ENCODE data around the gene METRN. TPM values are rescaled to one million over a fixed set of nuclear protein-coding genes. Genes with fewer than 3 reads are reported as not detected.
A peak's percentile ranks its signal among the peaks of the same experiment; 100 is the strongest.
"Not testable (repeated sequence)": the region's sequence is repeated elsewhere in the genome, so short reads cannot be mapped to it uniquely, and the experiment has no call there.

The METRN gene
- polyA plus RNA-seq, 1 donor (not counting 4 experiments of a cell fraction or from before 2014, with no cell fraction given), result 42.1 TPM

GRCh38 chr16:740764-741505 is 26.0 kb downstream of the METRN start, which contains the start of gene CIAO3:
CIAO3 (minus strand) TSS chr16:740997; CDS start chr16:740985, 12 bp downstream.
- dilution Hi-C loops (cut with MboI; ENCODE audit: extremely low pct_ligation_motif_present, low sequenced_read_pairs), result no loop called here
- peaks cover 17% of the 10 kb centered on the region for H3K4me1 ChIP-seq (ENCODE audit: control insufficient read depth, extremely low read depth, insufficient read depth, low read length)
- peak within 1 kb of the TSS; percentile 63 for H3K27ac ChIP-seq (ENCODE audit: control insufficient read depth, insufficient read depth, low read length)
- no peak for DNase-seq (ENCODE audit: low read depth, low spot score)
- no peaks in the 10 kb centered on the region for H3K9me3 ChIP-seq (ENCODE audit: control insufficient read depth, low read depth, low read length)
- TF ChIP-seq EZH2 (IDR thresholded peaks at IDR 0.05; ENCODE audit: low read length), result no peak
- TF ChIP-seq CTCF (optimal IDR thresholded peaks at IDR 0.05 in 1 of 3, IDR thresholded peaks at IDR 0.05 in 1 of 3, conservative IDR thresholded peaks at IDR 0.05 in 1 of 3; ENCODE audit: extremely low read depth in 1 of 3, insufficient read depth in 2 of 3, low read length in 3 of 3), result peak; percentile 60 to 92 (median 82)
- H3K4me2 ChIP-seq (ENCODE audit: control insufficient read depth, extremely low read depth, insufficient read depth, low read depth, low read length), result peak within 1 kb of the TSS; percentile 89
- peak within 1 kb of the TSS; percentile 76 to 91 (median 88) for H3K4me3 ChIP-seq (ENCODE audit: control insufficient read depth in 2 of 3, extremely low read depth in 1 of 3, insufficient read depth in 2 of 3, low read depth in 1 of 3, low read length in 3 of 3)
- no peaks in the 10 kb centered on the region for H3K27me3 ChIP-seq (ENCODE audit: control insufficient read depth, extremely low read depth, insufficient read depth, low read length)
- no peaks in the 10 kb centered on the region for H4K20me1 ChIP-seq (ENCODE audit: control insufficient read depth, extremely low read depth, insufficient read depth, low read length)
- H3K9me1 ChIP-seq (ENCODE audit: control insufficient read depth, extremely low read depth, insufficient read depth, low read length), result no peaks in the 10 kb centered on the region
- peak within 1 kb of the TSS; percentile 86 for H2AFZ ChIP-seq (ENCODE audit: control insufficient read depth, low read length)
- peak within 1 kb of the TSS; percentile 83 for H3K9ac ChIP-seq (ENCODE audit: control insufficient read depth, extremely low read depth, insufficient read depth, low read length)
- no peak for FAIRE-seq
- H3K79me2 ChIP-seq (ENCODE audit: control insufficient read depth, insufficient read depth, low read length), result peaks cover 12% of the 10 kb centered on the region
- H3K36me3 ChIP-seq (ENCODE audit: control insufficient read depth in 2 of 2, extremely low read depth in 1 of 2, insufficient read depth in 2 of 2, low read length in 2 of 2), result peaks cover 11 to 14% of the 10 kb centered on the region in 2 experiments

GRCh38 chr16:741986-742629 is 27.2 kb downstream of the METRN start:
- H3K36me3 ChIP-seq (ENCODE audit: control insufficient read depth in 2 of 2, extremely low read depth in 1 of 2, insufficient read depth in 2 of 2, low read length in 2 of 2), result peaks cover 6 to 8% of the 10 kb centered on the region in 2 experiments
- no peaks in the 10 kb centered on the region for H4K20me1 ChIP-seq (ENCODE audit: control insufficient read depth, extremely low read depth, insufficient read depth, low read length)
- H3K4me2 ChIP-seq (ENCODE audit: control insufficient read depth, extremely low read depth, insufficient read depth, low read depth, low read length), result no peak overlapping the region
- no peak overlapping the region for H3K27ac ChIP-seq (ENCODE audit: control insufficient read depth, insufficient read depth, low read length)
- FAIRE-seq (no peak), DNase-seq (ENCODE audit: low read depth, low spot score) (no peak)
- TF ChIP-seq CTCF (optimal IDR thresholded peaks at IDR 0.05 in 1 of 3, IDR thresholded peaks at IDR 0.05 in 1 of 3, conservative IDR thresholded peaks at IDR 0.05 in 1 of 3; ENCODE audit: extremely low read depth in 1 of 3, insufficient read depth in 2 of 3, low read length in 3 of 3) (no peak), EZH2 (IDR thresholded peaks at IDR 0.05; ENCODE audit: low read length) (no peak)
- no peak overlapping the region for H2AFZ ChIP-seq (ENCODE audit: control insufficient read depth, low read length)
- H3K9me1 ChIP-seq (ENCODE audit: control insufficient read depth, extremely low read depth, insufficient read depth, low read length), result no peaks in the 10 kb centered on the region
- no peaks in the 10 kb centered on the region for H3K27me3 ChIP-seq (ENCODE audit: control insufficient read depth, extremely low read depth, insufficient read depth, low read length)
- H3K4me3 ChIP-seq (ENCODE audit: control insufficient read depth in 2 of 3, extremely low read depth in 1 of 3, insufficient read depth in 2 of 3, low read depth in 1 of 3, low read length in 3 of 3), result no peak overlapping the region
- no peaks in the 10 kb centered on the region for H3K9me3 ChIP-seq (ENCODE audit: control insufficient read depth, low read depth, low read length)
- H3K79me2 ChIP-seq (ENCODE audit: control insufficient read depth, insufficient read depth, low read length), result peaks cover 12% of the 10 kb centered on the region
- peaks cover 17% of the 10 kb centered on the region for H3K4me1 ChIP-seq (ENCODE audit: control insufficient read depth, extremely low read depth, insufficient read depth, low read length)
- dilution Hi-C loops (cut with MboI; ENCODE audit: extremely low pct_ligation_motif_present, low sequenced_read_pairs), result no loop called here
- no peak overlapping the region for H3K9ac ChIP-seq (ENCODE audit: control insufficient read depth, extremely low read depth, insufficient read depth, low read length)

GRCh38 chr16:742894-743293 is 28.0 kb downstream of the METRN start:
- H3K27ac ChIP-seq (ENCODE audit: control insufficient read depth, insufficient read depth, low read length); dilution Hi-C loops (cut with MboI; ENCODE audit: extremely low pct_ligation_motif_present, low sequenced_read_pairs); H3K9me1 ChIP-seq (ENCODE audit: control insufficient read depth, extremely low read depth, insufficient read depth, low read length); H3K36me3 ChIP-seq (ENCODE audit: control insufficient read depth in 2 of 2, extremely low read depth in 1 of 2, insufficient read depth in 2 of 2, low read length in 2 of 2); H3K9me3 ChIP-seq (ENCODE audit: control insufficient read depth, low read depth, low read length); H3K4me2 ChIP-seq (ENCODE audit: control insufficient read depth, extremely low read depth, insufficient read depth, low read depth, low read length); H4K20me1 ChIP-seq (ENCODE audit: control insufficient read depth, extremely low read depth, insufficient read depth, low read length); FAIRE-seq; H2AFZ ChIP-seq (ENCODE audit: control insufficient read depth, low read length); H3K9ac ChIP-seq (ENCODE audit: control insufficient read depth, extremely low read depth, insufficient read depth, low read length); H3K27me3 ChIP-seq (ENCODE audit: control insufficient read depth, extremely low read depth, insufficient read depth, low read length); H3K4me3 ChIP-seq (ENCODE audit: control insufficient read depth in 2 of 3, extremely low read depth in 1 of 3, insufficient read depth in 2 of 3, low read depth in 1 of 3, low read length in 3 of 3); DNase-seq (ENCODE audit: low read depth, low spot score): not testable (repeated sequence)
- Histone ChIP-seq H3K4me1 (ENCODE audit: control insufficient read depth, extremely low read depth, insufficient read depth, low read length) (peaks cover 14% of the 10 kb centered on the region), H3K79me2 (ENCODE audit: control insufficient read depth, insufficient read depth, low read length) (peaks cover 12% of the 10 kb centered on the region)
